Fibroblast of skin of back (primary cell): Measurements from ENCODE around the gene SMC3.
"Not testable (repeated sequence)": the region's sequence is repeated elsewhere in the genome, so short reads cannot be mapped to it uniquely, and the experiment has no call there.

Experiments used
- DNase-seq: peaks from one replicate; pipeline ENCODE4 v3.0.0-alpha.2; 2013

Gene SMC3

GRCh38 chr10:110625951-110626855 lies 58.7 kb downstream of the SMC3 start:
- DNase-seq, result no peak

- DNase-seq, result no peak
Measured at GRCh38 chr10:110628161-110628560, 60.7 kb downstream of the SMC3 start.

DNA sequence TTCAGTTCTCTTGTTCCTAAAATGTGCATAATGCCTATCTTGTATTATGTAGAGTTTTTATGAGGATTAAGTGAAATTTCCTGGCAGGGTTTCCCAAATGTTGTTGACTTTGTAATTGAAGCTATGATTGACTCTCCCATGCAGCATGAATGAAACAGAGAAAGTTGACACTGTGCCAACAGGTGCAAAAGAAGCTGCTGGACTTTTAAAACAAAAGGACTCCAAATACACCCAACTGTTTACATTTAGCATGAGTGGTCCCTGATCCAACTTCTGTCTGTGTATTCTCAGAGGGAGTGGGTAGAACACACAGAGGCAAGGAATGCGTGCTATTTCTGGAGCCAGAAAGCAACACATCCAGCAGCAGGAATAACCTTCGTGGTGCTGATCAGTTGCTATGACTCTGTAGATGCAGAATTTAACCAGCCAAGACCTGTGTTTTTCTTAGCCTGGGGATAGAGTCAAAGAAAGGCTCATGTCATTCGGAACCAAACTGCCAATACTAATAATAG lies 62.2 kb downstream of the SMC3 start:
- peak; percentile 96 for DNase-seq

- DNase-seq, result no peak
Measured at GRCh38 chr10:110631934-110632333, 64.4 kb downstream of the SMC3 start.

DNA sequence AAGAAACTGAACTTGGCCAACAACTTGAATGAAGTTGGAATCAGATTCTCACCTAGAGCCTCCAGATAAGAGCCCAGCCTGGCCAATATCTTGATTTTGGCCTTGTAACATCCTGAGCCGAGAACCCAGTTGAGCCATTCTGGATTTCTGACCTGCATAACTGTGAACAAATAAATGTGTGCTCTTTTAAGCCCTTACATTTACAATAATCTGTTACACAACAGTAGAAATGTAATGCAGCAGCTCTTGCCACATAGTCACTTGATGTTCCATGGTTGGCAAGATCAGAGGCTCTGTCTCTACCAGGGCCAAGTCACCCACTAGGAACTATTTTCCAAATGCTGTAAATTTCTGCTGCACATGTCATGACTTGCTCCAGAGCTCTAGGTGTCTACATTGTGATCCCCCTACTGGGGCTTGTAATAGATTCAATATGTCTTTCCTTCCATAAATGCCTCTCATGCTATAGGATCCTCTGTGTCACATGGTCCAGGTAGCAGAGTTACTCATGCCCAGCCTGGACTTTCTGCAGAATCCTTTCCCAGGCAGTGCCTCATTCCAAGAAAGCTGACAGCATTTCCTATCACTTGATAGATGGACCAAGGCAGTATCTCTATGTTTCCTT lies 65.2 kb downstream of the SMC3 start:
- peak; percentile 56 for DNase-seq

DNA sequence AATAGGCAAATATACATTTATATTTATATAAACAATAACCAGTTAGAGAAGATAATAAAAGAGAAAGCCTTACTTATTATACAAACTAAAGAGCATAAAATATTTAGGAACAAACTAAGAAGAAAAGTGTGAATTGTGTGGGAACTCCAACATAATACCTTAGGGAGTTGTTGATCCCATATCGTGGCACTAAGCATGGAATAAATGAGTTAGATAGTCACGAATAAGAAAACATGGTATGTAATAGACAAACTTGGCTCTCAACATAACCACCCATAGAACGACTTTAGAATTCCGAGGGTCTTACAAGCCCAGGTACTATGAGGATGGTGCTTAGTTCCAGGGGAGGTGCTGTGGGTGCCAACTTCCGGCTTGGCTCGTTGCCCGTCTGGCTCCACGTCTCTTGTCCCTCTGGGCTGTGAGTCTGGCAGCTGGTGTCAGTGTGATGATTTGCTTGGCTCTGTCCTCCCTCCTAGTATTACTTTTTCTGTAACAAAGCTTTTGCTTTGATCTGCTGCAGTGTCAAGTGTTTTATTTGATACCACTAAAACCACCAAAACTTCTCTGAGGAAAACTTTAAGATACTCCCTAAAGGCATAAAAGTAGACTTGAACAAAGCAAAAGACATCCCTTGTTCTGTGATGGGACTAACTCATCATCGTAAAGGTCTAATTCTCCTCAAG lies 67.2 kb downstream of the SMC3 start:
- DNase-seq, result no peak

DNA sequence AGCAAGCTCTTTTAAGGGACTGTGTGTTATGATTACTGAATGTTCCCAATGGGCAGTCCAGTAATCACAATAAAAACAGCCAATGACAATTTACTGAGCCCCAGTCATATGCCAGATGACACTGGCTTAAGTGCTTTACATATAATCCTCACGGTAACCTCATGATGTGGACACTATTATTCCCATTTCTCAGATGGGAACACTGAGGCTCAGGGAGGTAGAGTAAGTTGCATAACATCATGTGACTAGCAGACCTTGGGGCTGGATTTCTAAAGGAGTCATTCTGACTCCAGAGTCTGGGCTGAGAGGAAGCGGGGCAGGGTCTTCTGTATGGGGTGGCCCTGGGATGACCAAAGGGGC lies 69.1 kb downstream of the SMC3 start:
- DNase-seq, result no peak

GRCh38 chr10:110636932-110637557 lies 69.5 kb downstream of the SMC3 start:
- peak; percentile 72 for DNase-seq

- peak; percentile 45 for DNase-seq
Measured at GRCh38 chr10:110637558-110638053, 70.1 kb downstream of the SMC3 start.

DNA sequence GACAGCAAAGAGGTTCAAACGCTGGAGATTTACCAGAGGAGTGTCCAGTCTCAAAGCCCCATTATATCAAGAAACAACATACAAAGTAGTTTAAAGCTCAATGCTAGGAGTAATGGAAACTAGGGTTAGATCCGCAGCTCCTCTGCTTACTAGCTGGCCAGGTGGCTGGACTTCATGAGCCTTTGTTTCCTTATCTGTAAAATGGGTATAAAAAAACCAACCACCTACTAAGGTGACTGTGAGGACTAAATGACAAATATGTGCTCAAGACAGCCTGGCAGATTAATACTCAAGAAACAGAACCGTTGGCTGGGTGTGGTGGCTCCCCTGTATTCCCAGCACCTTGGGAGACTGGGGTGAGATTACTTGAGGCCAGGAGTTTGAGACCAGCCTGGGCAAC lies 70.8 kb downstream of the SMC3 start:
- no peak for DNase-seq

- DNase-seq, result peak; percentile 36
Measured at GRCh38 chr10:110639046-110639445, 71.6 kb downstream of the SMC3 start.

DNA sequence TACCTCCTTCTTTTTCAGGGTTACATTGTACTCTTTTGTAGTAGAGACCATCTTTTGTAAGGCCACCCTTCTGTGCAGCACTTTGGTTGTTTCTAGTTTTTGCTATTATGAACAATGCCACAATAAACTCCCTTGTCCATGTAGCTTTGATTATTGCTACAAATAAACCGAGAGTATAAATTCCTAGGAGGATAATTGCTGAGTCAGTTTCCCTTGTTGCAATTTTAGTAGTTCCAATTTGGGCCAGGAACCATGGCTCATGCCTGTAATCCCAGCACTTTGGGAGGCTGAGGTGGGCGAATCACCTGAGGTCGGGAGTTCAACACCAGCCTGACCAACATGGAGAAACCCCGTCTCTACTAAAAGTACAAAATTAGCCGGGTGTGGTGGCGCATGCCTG lies 72.4 kb downstream of the SMC3 start:
- not testable (repeated sequence) for DNase-seq

DNA sequence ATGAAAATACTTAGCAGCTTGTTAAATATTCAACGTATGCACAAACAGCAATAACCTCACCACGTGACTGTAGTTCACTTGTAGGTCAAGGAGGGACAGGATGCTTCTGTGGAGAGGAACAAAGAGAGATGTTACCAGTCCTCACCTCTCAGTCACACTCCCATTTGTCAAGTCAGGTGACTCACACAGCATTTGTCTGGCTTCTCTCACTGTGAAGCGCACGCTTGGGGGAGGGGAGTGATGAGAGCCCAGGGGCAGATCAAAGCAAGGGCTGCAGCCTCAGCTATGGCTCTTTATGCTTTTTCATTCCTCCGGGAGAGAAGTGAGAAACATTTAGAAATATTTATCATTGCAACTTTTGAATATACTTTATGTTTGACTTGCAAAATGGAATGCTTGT lies 73.8 kb downstream of the SMC3 start:
- peak; percentile 43 for DNase-seq

GRCh38 chr10:110642204-110643034 lies 74.9 kb downstream of the SMC3 start:
- no peak for DNase-seq

GRCh38 chr10:110643035-110643652 lies 75.6 kb downstream of the SMC3 start:
- peak; percentile 20 for DNase-seq

- peak; percentile 38 for DNase-seq
Measured at GRCh38 chr10:110643653-110644597, 76.4 kb downstream of the SMC3 start, which contains the start of gene RBM20. Gene RBM20, plus strand, starts transcription at chr10:110644336. Its CDS starts 119 bp downstream, at chr10:110644455.

- DNase-seq, result no peak
Measured at GRCh38 chr10:110644598-110645462, 77.3 kb downstream of the SMC3 start.

- DNase-seq, result no peak
Measured at GRCh38 chr10:110646417-110647135, 79.1 kb downstream of the SMC3 start.
